HUES48 (cell line): ENCODE results near the gene SYDE2.
A peak's percentile ranks its signal among the peaks of the same experiment; 100 is the strongest.

Experiments used
- H3K27ac ChIP-seq: one replicate; pipeline ENCODE4 v1.7.0; 2013; ENCODE audit warnings: low read depth, low read length, inconsistent platforms
- H3K27me3 ChIP-seq: 2 replicates; pipeline ENCODE4 v1.6.1; 2013; ENCODE audit warnings: mild to moderate bottlenecking, low read length; ENCODE audit not compliant: control insufficient read depth, insufficient read depth
- H3K36me3 ChIP-seq: 2 replicates; pipeline ENCODE4 v1.6.1; 2013; ENCODE audit warnings: low read length; ENCODE audit not compliant: control insufficient read depth, insufficient read depth
- H3K4me1 ChIP-seq: 2 replicates; pipeline ENCODE4 v1.6.1; 2013; ENCODE audit warnings: mild to moderate bottlenecking, low read length; ENCODE audit not compliant: control insufficient read depth, insufficient read depth
- H3K4me3 ChIP-seq: 2 replicates; pipeline ENCODE4 v1.5.1; 2013; ENCODE audit warnings: mild to moderate bottlenecking, low read depth, low read length
- H3K9ac ChIP-seq: 2 replicates; pipeline ENCODE4 v1.6.1; 2013; ENCODE audit warnings: mild to moderate bottlenecking, low read depth, low read length, moderate library complexity
- H3K9me3 ChIP-seq: 2 replicates; pipeline ENCODE4 v1.6.1; 2013; ENCODE audit warnings: low read length; ENCODE audit not compliant: control insufficient read depth, insufficient read depth

SYDE2 gene

GRCh38 chr1:85214654-85215053, 13.8 kb upstream of the SYDE2 start:
- Histone ChIP-seq H3K27me3 (no peaks in the 10 kb centered on the region), H3K9ac (no peak overlapping the region), H3K9me3 (no peaks in the 10 kb centered on the region), H3K36me3 (no peaks in the 10 kb centered on the region), H3K4me1 (peaks cover 4% of the 10 kb centered on the region; the same call in 1 of the 2 replicates), H3K4me3 (no peak overlapping the region), H3K27ac (no peak overlapping the region)

- no peaks in the 10 kb centered on the region for H3K36me3 ChIP-seq
- H3K4me3 ChIP-seq: no peak overlapping the region
- H3K4me1 ChIP-seq: peaks cover 13% of the 10 kb centered on the region; the same call in 1 of the 2 replicates
- H3K27me3 ChIP-seq: no peaks in the 10 kb centered on the region
- H3K27ac ChIP-seq: no peak overlapping the region
- H3K9ac ChIP-seq: no peak overlapping the region
- H3K9me3 ChIP-seq: no peaks in the 10 kb centered on the region
Measured at GRCh38 chr1:85208488-85208887, 7.7 kb upstream of the SYDE2 start.

GRCh38 chr1:85203573-85204171, 2.9 kb upstream of the SYDE2 start:
- Histone ChIP-seq H3K4me3 (no peak overlapping the region), H3K4me1 (peaks cover 29% of the 10 kb centered on the region), H3K27ac (no peak overlapping the region), H3K9ac (no peak overlapping the region), H3K27me3 (no peaks in the 10 kb centered on the region), H3K36me3 (no peaks in the 10 kb centered on the region), H3K9me3 (no peaks in the 10 kb centered on the region)

GRCh38 chr1:85202864-85203255, 2.0 kb upstream of the SYDE2 start:
- H3K4me1 ChIP-seq: peaks cover 31% of the 10 kb centered on the region
- no peaks in the 10 kb centered on the region for H3K36me3 ChIP-seq
- no peak overlapping the region for H3K27ac ChIP-seq

GRCh38 chr1:85202092-85202863, 1.5 kb upstream of the SYDE2 start:
- Histone ChIP-seq H3K4me1 (peaks cover 30% of the 10 kb centered on the region), H3K4me3 (peak overlapping the region; percentile 96), H3K9me3 (no peaks in the 10 kb centered on the region), H3K27ac (peak overlapping the region; percentile 98), H3K9ac (peak overlapping the region; percentile 79), H3K27me3 (no peaks in the 10 kb centered on the region), H3K36me3 (no peaks in the 10 kb centered on the region)

More at GRCh38 chr1:85202864-85203255, 2.0 kb upstream of the SYDE2 start:
- Histone ChIP-seq H3K27me3 (no peaks in the 10 kb centered on the region), H3K4me3 (peak overlapping the region; percentile 96), H3K9ac (no peak overlapping the region), H3K9me3 (no peaks in the 10 kb centered on the region)

GRCh38 chr1:85201340-85202091, 700 bp upstream of the SYDE2 start:
- Histone ChIP-seq H3K9ac (peak overlapping the region; percentile 79), H3K4me3 (peak overlapping the region; percentile 96), H3K4me1 (peaks cover 28% of the 10 kb centered on the region)

GRCh38 chr1:85199667-85200462, 951 bp downstream of the SYDE2 start:
- H3K4me1 ChIP-seq: peaks cover 28% of the 10 kb centered on the region
- H3K9ac ChIP-seq: peak overlapping the region; percentile 79; the same call in 1 of the 2 replicates
- no peaks in the 10 kb centered on the region for H3K27me3 ChIP-seq
- H3K9me3 ChIP-seq: no peaks in the 10 kb centered on the region
- H3K27ac ChIP-seq: peak overlapping the region; percentile 98
- H3K36me3 ChIP-seq: no peaks in the 10 kb centered on the region
- peak overlapping the region; percentile 96 for H3K4me3 ChIP-seq

More at GRCh38 chr1:85201340-85202091, 700 bp upstream of the SYDE2 start:
- H3K9me3 ChIP-seq: no peaks in the 10 kb centered on the region
- H3K27ac ChIP-seq: peak overlapping the region; percentile 98
- no peaks in the 10 kb centered on the region for H3K27me3 ChIP-seq
- H3K36me3 ChIP-seq: no peaks in the 10 kb centered on the region

GRCh38 chr1:85198864-85199263, 2.0 kb downstream of the SYDE2 start:
- no peaks in the 10 kb centered on the region for H3K27me3 ChIP-seq
- no peaks in the 10 kb centered on the region for H3K36me3 ChIP-seq
- H3K4me3 ChIP-seq: peak overlapping the region; percentile 96
- no peak overlapping the region for H3K27ac ChIP-seq
- H3K9me3 ChIP-seq: no peaks in the 10 kb centered on the region
- peaks cover 28% of the 10 kb centered on the region for H3K4me1 ChIP-seq
- no peak overlapping the region for H3K9ac ChIP-seq

- Histone ChIP-seq H3K4me3 (no peak overlapping the region), H3K36me3 (no peaks in the 10 kb centered on the region), H3K9me3 (no peaks in the 10 kb centered on the region), H3K9ac (no peak overlapping the region), H3K27me3 (no peaks in the 10 kb centered on the region), H3K4me1 (peaks cover 17% of the 10 kb centered on the region; the same call in 1 of the 2 replicates), H3K27ac (no peak overlapping the region)
Measured at GRCh38 chr1:85196358-85196757, 4.5 kb downstream of the SYDE2 start.

GRCh38 chr1:85195703-85196102, 5.1 kb downstream of the SYDE2 start:
- Histone ChIP-seq H3K27me3 (no peaks in the 10 kb centered on the region), H3K9ac (no peak overlapping the region), H3K4me3 (no peak overlapping the region), H3K4me1 (peaks cover 17% of the 10 kb centered on the region; the same call in 1 of the 2 replicates), H3K27ac (peak overlapping the region; percentile 7), H3K36me3 (no peaks in the 10 kb centered on the region), H3K9me3 (no peaks in the 10 kb centered on the region)
